RWPE2 (cell line): ENCODE results near the gene SAFB2.

ENCODE experiments used
- ATAC-seq: fragments of 200-7000 bp; cut with Tn5 transposase; 3 replicates; pipeline ENCODE4 v1.9.1; 2021; ENCODE audit warnings: low read depth
- DNase-seq: peaks from one replicate; pipeline ENCODE4 v3.0.0-alpha.2; 2020; ENCODE audit warnings: low spot score
- H3K27ac ChIP-seq: fragments of 450-650 bp; 2 replicates; pipeline ENCODE4 v1.5.1; 2017; ENCODE audit warnings: mild to moderate bottlenecking; ENCODE audit not compliant: poor library complexity, severe bottlenecking
- H3K27me3 ChIP-seq: fragments of 250-450 bp; sonication (Bioruptor Pico); 2 replicates; pipeline ENCODE4 v1.5.1; 2021; ENCODE audit warnings: mild to moderate bottlenecking, moderate library complexity; ENCODE audit not compliant: insufficient read depth, poor library complexity, severe bottlenecking
- H3K36me3 ChIP-seq: fragments of 250-450 bp; sonication (Bioruptor Pico); 2 replicates; pipeline ENCODE4 v1.5.1; 2020; ENCODE audit warnings: low read depth, mild to moderate bottlenecking, moderate library complexity
- H3K4me1 ChIP-seq: fragments of 250-450 bp; sonication (Bioruptor Pico); 2 replicates; pipeline ENCODE4 v1.5.1; 2021; ENCODE audit warnings: mild to moderate bottlenecking, moderate library complexity; ENCODE audit not compliant: insufficient read depth, poor library complexity, severe bottlenecking
- H3K4me3 ChIP-seq: fragments of 250-450 bp; sonication (Bioruptor Pico); 2 replicates; pipeline ENCODE4 v1.5.1; 2021; ENCODE audit warnings: mild to moderate bottlenecking, moderate library complexity; ENCODE audit not compliant: severe bottlenecking
- H3K9me3 ChIP-seq: fragments of 250-450 bp; sonication (Bioruptor Pico); 2 replicates; pipeline ENCODE4 v1.5.1; 2021; ENCODE audit warnings: mild to moderate bottlenecking, moderate library complexity; ENCODE audit not compliant: severe bottlenecking
- CTCF ChIP-seq: fragments of 450-650 bp; IDR thresholded peaks from one replicate; pipeline ENCODE4 v1.5.1; 2017; ENCODE audit warnings: mild to moderate bottlenecking, moderate library complexity; ENCODE audit not compliant: poor library complexity, severe bottlenecking

SAFB2 gene

GRCh38 chr19:5625641-5626040 lies 3.1 kb upstream of the SAFB2 start:
- no peak overlapping the region for H3K4me3 ChIP-seq
- no peak for TF ChIP-seq CTCF
- ATAC-seq: no peak
- peaks cover 71% of the 10 kb centered on the region for H3K36me3 ChIP-seq
- H3K9me3 ChIP-seq: no peaks in the 10 kb centered on the region
- H3K27ac ChIP-seq: no peak overlapping the region
- peaks cover 15% of the 10 kb centered on the region for H3K4me1 ChIP-seq
- DNase-seq: no peak
- H3K27me3 ChIP-seq: no peaks in the 10 kb centered on the region

GRCh38 chr19:5624741-5625278 lies 2.2 kb upstream of the SAFB2 start:
- ATAC-seq: no peak
- H3K4me1 ChIP-seq: peaks cover 20% of the 10 kb centered on the region
- H3K4me3 ChIP-seq: peak overlapping the region; percentile 84
- no peaks in the 10 kb centered on the region for H3K27me3 ChIP-seq
- no peak for DNase-seq
- no peaks in the 10 kb centered on the region for H3K9me3 ChIP-seq
- TF ChIP-seq CTCF: no peak
- peaks cover 72% of the 10 kb centered on the region for H3K36me3 ChIP-seq
- no peak overlapping the region for H3K27ac ChIP-seq

- ATAC-seq (no peak), DNase-seq (no peak)
- no peak for TF ChIP-seq CTCF
- H3K9me3 ChIP-seq: no peaks in the 10 kb centered on the region
- H3K36me3 ChIP-seq: peaks cover 70% of the 10 kb centered on the region
- H3K27me3 ChIP-seq: no peaks in the 10 kb centered on the region
- peak overlapping the region; percentile 43 for H3K27ac ChIP-seq
- peak overlapping the region; percentile 84 for H3K4me3 ChIP-seq
- peaks cover 20% of the 10 kb centered on the region for H3K4me1 ChIP-seq
These were observed 1.6 kb upstream of the SAFB2 start for GRCh38 chr19:5624018-5624663.

- Histone ChIP-seq H3K36me3 (peaks cover 70% of the 10 kb centered on the region), H3K27me3 (no peaks in the 10 kb centered on the region), H3K4me1 (peaks cover 20% of the 10 kb centered on the region), H3K9me3 (no peaks in the 10 kb centered on the region), H3K4me3 (peak overlapping the region; percentile 84), H3K27ac (peak overlapping the region; percentile 43)
- no peak for TF ChIP-seq CTCF
- ATAC-seq (no peak), DNase-seq (no peak)
These were observed 931 bp upstream of the SAFB2 start for GRCh38 chr19:5623397-5624017.

- H3K27me3 ChIP-seq: no peaks in the 10 kb centered on the region
- DNase-seq: no peak
- no peaks in the 10 kb centered on the region for H3K9me3 ChIP-seq
- H3K27ac ChIP-seq: peak overlapping the region; percentile 49
- no peak for TF ChIP-seq CTCF
- H3K36me3 ChIP-seq: peaks cover 70% of the 10 kb centered on the region
- peak overlapping the region; percentile 84 for H3K4me3 ChIP-seq
- H3K4me1 ChIP-seq: peaks cover 20% of the 10 kb centered on the region
- no peak for ATAC-seq
These were observed 571 bp downstream of the SAFB2 start for GRCh38 chr19:5621945-5622464.
